Superior temporal gyrus (tissue), 1 donor: ENCODE results near the gene NTMT2.
"Not testable (repeated sequence)": the region's sequence is repeated elsewhere in the genome, so short reads cannot be mapped to it uniquely, and the experiment has no call there.

ENCODE experiments used
- DNase-seq: peaks from one replicate; pipeline ENCODE4 v3.0.0-alpha.2; 2016; ENCODE audit errors: extremely low spot score

The NTMT2 gene

GRCh38 chr1:170145770-170146676, at the start of gene NTMT2:
TSS of gene NTMT2 (plus strand) at chr1:170145959. CDS start at chr1:170146108, 149 bp downstream.
- DNase-seq = no peak

- DNase-seq = no peak
These were observed 49.6 kb upstream of the NTMT2 start for GRCh38 chr1:170095976-170096748.

GRCh38 chr1:170096806-170097340, 48.9 kb upstream of the NTMT2 start:
- DNase-seq = no peak

GRCh38 chr1:170097449-170097948, 48.3 kb upstream of the NTMT2 start:
- no peak for DNase-seq

- DNase-seq = not testable (repeated sequence)
These were observed 32.6 kb upstream of the NTMT2 start for GRCh38 chr1:170113140-170113539.

GRCh38 chr1:170114906-170115305, 30.9 kb upstream of the NTMT2 start:
- DNase-seq = no peak

- DNase-seq = no peak
These were observed 23.4 kb upstream of the NTMT2 start for GRCh38 chr1:170122366-170122765.

- DNase-seq = no peak
These were observed 20.5 kb upstream of the NTMT2 start for GRCh38 chr1:170125269-170125668.

GRCh38 chr1:170126696-170127095, 19.1 kb upstream of the NTMT2 start:
- DNase-seq = no peak

GRCh38 chr1:170131450-170131849, 14.3 kb upstream of the NTMT2 start:
- DNase-seq = no peak

GRCh38 chr1:170131984-170132383, 13.8 kb upstream of the NTMT2 start:
- no peak for DNase-seq

GRCh38 chr1:170133766-170134495, 11.8 kb upstream of the NTMT2 start:
- DNase-seq = no peak

- DNase-seq = no peak
These were observed 11.2 kb upstream of the NTMT2 start for GRCh38 chr1:170134521-170134920.

- no peak for DNase-seq
These were observed 5.4 kb upstream of the NTMT2 start for GRCh38 chr1:170140371-170140770.

- no peak for DNase-seq
These were observed 698 bp upstream of the NTMT2 start for GRCh38 chr1:170145061-170145460.

- DNase-seq = no peak
These were observed 1.0 kb downstream of the NTMT2 start for GRCh38 chr1:170146720-170147263.

GRCh38 chr1:170149241-170149640, 3.5 kb downstream of the NTMT2 start:
- DNase-seq = no peak

- DNase-seq = no peak
These were observed 4.3 kb downstream of the NTMT2 start for GRCh38 chr1:170150016-170150415.

- no peak for DNase-seq
These were observed 5.2 kb downstream of the NTMT2 start for GRCh38 chr1:170150921-170151320.

GRCh38 chr1:170153417-170153816, 7.7 kb downstream of the NTMT2 start:
- DNase-seq = no peak

GRCh38 chr1:170155055-170155454, 9.3 kb downstream of the NTMT2 start:
- no peak for DNase-seq
